GM12865 (cell line): ENCODE results near the gene CACNB4.
A peak's percentile ranks its signal among the peaks of the same experiment; 100 is the strongest.
"Not testable (repeated sequence)": the region's sequence is repeated elsewhere in the genome, so short reads cannot be mapped to it uniquely, and the experiment has no call there.

Experiments
- DNase-seq: peaks from one replicate; pipeline ENCODE4 v3.0.0; 2010; ENCODE audit warnings: low read depth
- H3K4me3 ChIP-seq: 2 replicates; pipeline ENCODE4 v1.5.1; 2011; ENCODE audit warnings: mild to moderate bottlenecking, low read depth, low read length, control low read depth
- CTCF ChIP-seq: IDR thresholded peaks from 2 replicates; pipeline ENCODE4 v1.5.1; 2011; ENCODE audit warnings: low read length, control low read depth, low read depth, inconsistent platforms; ENCODE audit not compliant: insufficient read depth; ENCODE audit errors: missing control alignments

CACNB4 gene

GRCh38 chr2:151945602-151946001, 153.2 kb downstream of the CACNB4 start:
- H3K4me3 ChIP-seq: no peak overlapping the region
- no peak for TF ChIP-seq CTCF
- no peak for DNase-seq

- TF ChIP-seq CTCF: no peak
- DNase-seq: no peak
- H3K4me3 ChIP-seq: no peak overlapping the region
These were observed 153.7 kb downstream of the CACNB4 start for GRCh38 chr2:151945186-151945585.

- DNase-seq: no peak
- no peak overlapping the region for H3K4me3 ChIP-seq
- no peak for TF ChIP-seq CTCF
These were observed 155.4 kb downstream of the CACNB4 start for GRCh38 chr2:151943461-151943860.

GRCh38 chr2:151942540-151943205, 156.2 kb downstream of the CACNB4 start:
- H3K4me3 ChIP-seq, DNase-seq: not testable (repeated sequence)

- no peak for TF ChIP-seq CTCF
- no peak overlapping the region for H3K4me3 ChIP-seq
- no peak for DNase-seq
These were observed 160.9 kb downstream of the CACNB4 start for GRCh38 chr2:151937966-151938365.

- no peak overlapping the region for H3K4me3 ChIP-seq
- no peak for TF ChIP-seq CTCF
- DNase-seq: no peak
These were observed 162.2 kb downstream of the CACNB4 start for GRCh38 chr2:151936626-151937025.

- no peak overlapping the region for H3K4me3 ChIP-seq
- TF ChIP-seq CTCF: no peak
- DNase-seq: peak; percentile 18
These were observed 165.5 kb downstream of the CACNB4 start for GRCh38 chr2:151933266-151933804.

- no peak overlapping the region for H3K4me3 ChIP-seq
- TF ChIP-seq CTCF: no peak
- no peak for DNase-seq
These were observed 167.1 kb downstream of the CACNB4 start for GRCh38 chr2:151931756-151932155.
